Measurements from ENCODE around the gene GPR18.

- TF ChIP-seq CTCF (IDR thresholded peaks at IDR 0.05), result no peak
- no peak for TF ChIP-seq EZH2 (IDR thresholded peaks at IDR 0.05)
These were observed 51.3 kb downstream of the GPR18 start for GRCh38 chr13:99206873-99207272.

Measured in neural progenitor cell (in vitro differentiated cells).